ENCODE measurements around the gene SMYD3. TPM values are rescaled to one million over a fixed set of nuclear protein-coding genes. Genes with fewer than 3 reads are reported as not detected.

The SMYD3 gene
- total RNA-seq, 3 donors from 2014 or later (not counting 1 experiment from before 2014, with no cell fraction given): 43.6 to 48.0 (median 46.1) TPM

DNA sequence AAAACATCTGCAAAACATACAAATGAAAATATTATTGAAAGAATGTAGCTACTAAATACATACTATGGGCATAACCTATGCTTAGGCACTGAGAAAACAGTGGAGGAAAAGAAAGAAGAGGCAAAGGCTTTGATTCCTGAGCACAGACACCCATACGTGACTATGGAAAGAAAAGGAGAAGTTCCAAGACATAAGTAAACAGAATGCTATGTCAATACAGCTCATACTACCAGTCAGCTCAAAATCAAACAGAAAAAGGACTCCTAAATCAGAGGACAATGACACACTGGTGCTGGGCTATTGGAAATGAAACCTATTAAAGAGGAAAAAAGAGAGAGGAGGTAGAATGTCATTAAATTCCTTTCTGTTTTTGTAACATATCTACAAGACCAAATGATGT, 225.4 kb downstream of the SMYD3 start:
- Mint-ChIP-seq H3K27ac (no peak overlapping the region), H3K4me1 (peaks cover 12 to 17% of the 10 kb centered on the region in 2 donors), H3K4me3 (no peak overlapping the region), H3K27me3 (ENCODE audit: low read depth in 2 of 2) (no peaks in the 10 kb centered on the region), H3K9me3 (no peaks in the 10 kb centered on the region), H3K36me3 (no peaks in the 10 kb centered on the region)
- no peak overlapping the region for H3K4me3 ChIP-seq (ENCODE audit: low read length)
- no CpG with 5 or more reads among the region's 1 CpG for WGBS (ENCODE audit: insufficient coverage)
- ATAC-seq: no peak
- intact Hi-C loops (cut with micrococcal nuclease): no loop called here
- no peak overlapping the region for H3K27ac ChIP-seq (ENCODE audit: low read length)
- no peak for TF ChIP-seq CTCF (IDR thresholded peaks at IDR 0.05)
- H3K36me3 ChIP-seq (ENCODE audit: control insufficient read depth, insufficient read depth, low read length): peaks cover 2% of the 10 kb centered on the region
- no peaks in the 10 kb centered on the region for H3K9me3 ChIP-seq (ENCODE audit: control insufficient read depth, insufficient read depth, low read length)
- no peaks in the 10 kb centered on the region for H3K4me1 ChIP-seq (ENCODE audit: control insufficient read depth, insufficient read depth, low read length)
- no peak for DNase-seq
- H3K27me3 ChIP-seq (ENCODE audit: control insufficient read depth, insufficient read depth, low read length): no peaks in the 10 kb centered on the region

DNA sequence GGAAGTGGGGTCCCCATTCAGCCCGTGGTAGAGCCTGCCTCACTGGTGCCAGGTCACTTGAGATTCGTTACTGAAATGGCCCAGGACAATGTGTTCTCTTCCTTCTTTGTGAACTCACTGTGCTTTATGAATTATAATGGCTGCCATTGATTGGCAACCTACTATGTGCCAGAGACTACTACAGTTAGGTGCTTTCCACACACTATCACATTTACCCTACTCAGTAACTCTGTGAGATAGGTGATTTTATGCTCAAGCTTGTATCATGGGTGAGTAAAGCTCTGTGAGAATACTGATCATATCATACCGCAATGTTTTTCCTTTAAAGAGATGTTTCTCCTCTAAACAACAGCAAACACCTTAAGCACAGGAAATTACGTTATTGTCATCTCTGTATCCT, 225.9 kb downstream of the SMYD3 start:
- Mint-ChIP-seq H3K4me3 (no peak overlapping the region), H3K36me3 (no peaks in the 10 kb centered on the region), H3K4me1 (peaks cover 12 to 17% of the 10 kb centered on the region in 2 donors), H3K27ac (no peak overlapping the region), H3K9me3 (no peaks in the 10 kb centered on the region), H3K27me3 (ENCODE audit: low read depth in 2 of 2) (no peaks in the 10 kb centered on the region)
- Histone ChIP-seq H3K36me3 (ENCODE audit: control insufficient read depth, insufficient read depth, low read length) (peaks cover 2% of the 10 kb centered on the region), H3K4me3 (ENCODE audit: low read length) (no peak overlapping the region), H3K27me3 (ENCODE audit: control insufficient read depth, insufficient read depth, low read length) (no peaks in the 10 kb centered on the region), H3K9me3 (ENCODE audit: control insufficient read depth, insufficient read depth, low read length) (no peaks in the 10 kb centered on the region), H3K4me1 (ENCODE audit: control insufficient read depth, insufficient read depth, low read length) (no peaks in the 10 kb centered on the region), H3K27ac (ENCODE audit: low read length) (no peak overlapping the region)
- no peak for DNase-seq
- ATAC-seq: no peak
- no peak for TF ChIP-seq CTCF (IDR thresholded peaks at IDR 0.05)
- WGBS (ENCODE audit: insufficient coverage): 86% methylated on average over 4 of the region's 4 CpGs
- intact Hi-C loops (cut with micrococcal nuclease): no loop called here

DNA sequence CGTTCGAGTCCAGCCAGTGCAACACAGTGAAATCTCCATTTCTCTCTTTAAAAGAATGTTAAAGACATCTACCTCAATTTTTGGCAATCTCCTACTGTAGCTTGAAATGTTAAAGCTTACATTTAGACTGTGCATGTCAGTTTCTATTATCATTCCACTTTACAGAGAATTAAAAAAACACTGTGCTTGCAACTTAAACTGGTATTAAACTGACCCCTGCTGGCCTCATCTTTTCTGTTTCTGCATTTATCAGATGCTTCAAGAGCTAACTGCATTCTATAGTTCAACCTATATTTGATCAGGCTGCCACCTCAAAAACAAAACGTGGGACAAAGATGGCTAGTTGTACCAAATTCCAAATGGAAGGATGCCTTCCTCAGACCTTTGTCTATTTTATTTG, 226.5 kb downstream of the SMYD3 start:
- intact Hi-C loops (cut with micrococcal nuclease): no loop called here
- Mint-ChIP-seq H3K27ac (no peak overlapping the region), H3K9me3 (no peaks in the 10 kb centered on the region), H3K4me1 (peaks cover 12 to 17% of the 10 kb centered on the region in 2 donors), H3K36me3 (no peaks in the 10 kb centered on the region), H3K4me3 (no peak overlapping the region), H3K27me3 (ENCODE audit: low read depth in 2 of 2) (no peaks in the 10 kb centered on the region)
- no peak for ATAC-seq
- H3K27ac ChIP-seq (ENCODE audit: low read length): no peak overlapping the region
- DNase-seq: no peak
- no peaks in the 10 kb centered on the region for H3K9me3 ChIP-seq (ENCODE audit: control insufficient read depth, insufficient read depth, low read length)
- no peak for TF ChIP-seq CTCF (IDR thresholded peaks at IDR 0.05)
- H3K36me3 ChIP-seq (ENCODE audit: control insufficient read depth, insufficient read depth, low read length): peaks cover 2% of the 10 kb centered on the region
- H3K27me3 ChIP-seq (ENCODE audit: control insufficient read depth, insufficient read depth, low read length): no peaks in the 10 kb centered on the region
- 96% methylated on average over 3 of the region's 3 CpGs for WGBS (ENCODE audit: insufficient coverage)
- H3K4me3 ChIP-seq (ENCODE audit: low read length): no peak overlapping the region
- no peaks in the 10 kb centered on the region for H3K4me1 ChIP-seq (ENCODE audit: control insufficient read depth, insufficient read depth, low read length)

DNA sequence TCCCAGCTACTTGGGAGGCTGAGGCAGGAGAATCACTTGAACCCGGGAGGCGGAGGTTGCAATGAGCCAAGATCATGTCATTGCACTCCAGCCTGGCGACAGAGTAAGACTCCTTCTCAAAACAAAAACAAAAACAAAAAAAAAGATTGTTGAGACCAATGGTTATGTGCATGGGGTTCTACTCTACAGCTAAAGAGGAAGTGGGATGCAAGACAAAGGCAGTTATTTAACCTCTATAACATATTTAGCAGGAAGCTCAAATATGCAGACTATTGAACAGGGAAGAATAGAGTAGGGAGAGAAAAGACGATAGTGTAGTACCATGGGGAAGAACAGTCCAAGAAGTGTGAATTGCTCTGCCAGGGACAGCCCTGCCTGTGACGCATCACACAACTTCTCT, 227.7 kb downstream of the SMYD3 start:
- Histone ChIP-seq H3K36me3 (ENCODE audit: control insufficient read depth, insufficient read depth, low read length) (peaks cover 2% of the 10 kb centered on the region), H3K27ac (ENCODE audit: low read length) (no peak overlapping the region), H3K4me1 (ENCODE audit: control insufficient read depth, insufficient read depth, low read length) (no peaks in the 10 kb centered on the region), H3K9me3 (ENCODE audit: control insufficient read depth, insufficient read depth, low read length) (no peaks in the 10 kb centered on the region), H3K4me3 (ENCODE audit: low read length) (no peak overlapping the region), H3K27me3 (ENCODE audit: control insufficient read depth, insufficient read depth, low read length) (no peaks in the 10 kb centered on the region)
- no peaks in the 10 kb centered on the region for H3K9me3 Mint-ChIP-seq
- TF ChIP-seq CTCF (IDR thresholded peaks at IDR 0.05): no peak
- ATAC-seq (no peak), DNase-seq (no peak)
- 100% methylated on average over 2 of the region's 5 CpGs for WGBS (ENCODE audit: insufficient coverage)
- no peak overlapping the region for H3K27ac Mint-ChIP-seq
- no peaks in the 10 kb centered on the region for H3K36me3 Mint-ChIP-seq
- intact Hi-C loops (cut with micrococcal nuclease): no loop called here
- no peaks in the 10 kb centered on the region for H3K27me3 Mint-ChIP-seq (ENCODE audit: low read depth in 2 of 2)
- H3K4me1 Mint-ChIP-seq: peaks cover 12 to 17% of the 10 kb centered on the region in 2 donors
- H3K4me3 Mint-ChIP-seq: no peak overlapping the region

Data from natural killer cell (primary cell).